ENCODE data around the gene MED25. TPM values are rescaled to one million over a fixed set of nuclear protein-coding genes. Genes with fewer than 3 reads are reported as not detected.

MED25 gene
- total RNA-seq, 1 experiment from 2014 or later: 93.0 TPM

DNA sequence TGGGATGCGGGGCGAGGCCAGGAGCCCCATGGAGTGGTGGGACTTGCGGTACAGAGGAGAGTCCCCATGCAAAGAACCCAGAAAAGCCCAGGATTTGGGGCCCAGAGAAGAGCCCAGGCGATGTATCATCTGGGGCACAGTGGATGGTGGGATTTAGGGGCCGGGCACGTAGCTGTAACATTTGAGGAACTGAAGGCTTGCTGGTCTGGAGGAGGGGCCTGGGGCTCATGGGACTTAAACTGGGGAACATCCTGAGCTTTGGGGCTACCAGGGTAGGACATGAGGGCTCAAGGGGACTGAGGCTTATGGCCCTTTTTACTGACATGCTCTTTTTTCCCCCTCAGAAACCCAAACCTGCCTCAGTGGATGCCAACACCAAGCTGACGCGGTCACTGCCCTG is 13.5 kb downstream of the MED25 start:
- peaks cover 59% of the 10 kb centered on the region for H3K36me3 ChIP-seq (ENCODE audit: insufficient read depth, low read length, poor library complexity, severe bottlenecking)

DNA sequence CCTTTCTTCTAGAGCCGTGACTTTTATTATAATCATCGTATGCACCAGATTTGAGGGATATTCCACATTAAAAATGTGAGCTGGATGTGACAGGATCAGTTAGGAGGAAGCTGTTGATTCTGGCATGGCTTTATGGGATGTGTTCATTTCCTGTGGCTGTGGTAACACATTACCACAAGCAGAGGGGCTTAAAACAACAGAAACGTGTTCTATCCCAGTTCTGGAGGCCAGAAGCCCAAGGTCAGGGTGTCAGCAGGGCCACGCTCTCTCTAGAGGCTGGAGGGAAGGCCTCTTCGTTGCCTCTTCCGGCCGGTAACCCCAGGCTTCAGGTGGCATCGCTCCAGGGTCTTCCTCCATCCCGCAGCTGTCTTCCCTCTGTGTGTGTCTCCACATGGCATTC is 14.5 kb downstream of the MED25 start:
- no peaks in the 10 kb centered on the region for H3K27me3 ChIP-seq (replicated peaks; ENCODE audit: insufficient read depth, low read depth, low read length, poor library complexity)
- no peak for DNase-seq (ENCODE audit: low spot score)
- H3K27ac ChIP-seq (ENCODE audit: low read depth, low read length, poor library complexity, severe bottlenecking): no peak overlapping the region
- peaks cover 65% of the 10 kb centered on the region for H3K36me3 ChIP-seq (ENCODE audit: insufficient read depth, low read length, poor library complexity, severe bottlenecking)
- ChIA-PET CTCF (no interaction called here), POLR2A (ENCODE audit: low non-redundant PET) (no interaction called here)
- no TSS peak for BruUV-seq (replicated peaks)
- H3K4me3 ChIP-seq (ENCODE audit: low read depth, low read length, poor library complexity, severe bottlenecking): no peak overlapping the region
- intact Hi-C loops (cut with micrococcal nuclease; ENCODE audit: unreplicated experiment): no loop called here
- TF ChIP-seq, protein P1, sequence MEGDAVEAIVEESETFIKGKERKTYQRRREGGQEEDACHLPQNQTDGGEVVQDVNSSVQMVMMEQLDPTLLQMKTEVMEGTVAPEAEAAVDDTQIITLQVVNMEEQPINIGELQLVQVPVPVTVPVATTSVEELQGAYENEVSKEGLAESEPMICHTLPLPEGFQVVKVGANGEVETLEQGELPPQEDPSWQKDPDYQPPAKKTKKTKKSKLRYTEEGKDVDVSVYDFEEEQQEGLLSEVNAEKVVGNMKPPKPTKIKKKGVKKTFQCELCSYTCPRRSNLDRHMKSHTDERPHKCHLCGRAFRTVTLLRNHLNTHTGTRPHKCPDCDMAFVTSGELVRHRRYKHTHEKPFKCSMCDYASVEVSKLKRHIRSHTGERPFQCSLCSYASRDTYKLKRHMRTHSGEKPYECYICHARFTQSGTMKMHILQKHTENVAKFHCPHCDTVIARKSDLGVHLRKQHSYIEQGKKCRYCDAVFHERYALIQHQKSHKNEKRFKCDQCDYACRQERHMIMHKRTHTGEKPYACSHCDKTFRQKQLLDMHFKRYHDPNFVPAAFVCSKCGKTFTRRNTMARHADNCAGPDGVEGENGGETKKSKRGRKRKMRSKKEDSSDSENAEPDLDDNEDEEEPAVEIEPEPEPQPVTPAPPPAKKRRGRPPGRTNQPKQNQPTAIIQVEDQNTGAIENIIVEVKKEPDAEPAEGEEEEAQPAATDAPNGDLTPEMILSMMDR (conservative IDR thresholded peaks at IDR 0.05; ENCODE audit: low read depth, low read length): no peak
- no peak for TF ChIP-seq EZH2 (IDR thresholded peaks at IDR 0.05; ENCODE audit: borderline replicate concordance, low read depth, low read length, poor library complexity, severe bottlenecking)
- no peaks in the 10 kb centered on the region for H3K9me3 ChIP-seq (ENCODE audit: low read depth, low read length, poor library complexity, severe bottlenecking)
- H3K4me1 ChIP-seq (ENCODE audit: insufficient read depth, low read length, poor library complexity, severe bottlenecking): no peaks in the 10 kb centered on the region

More for the DNA sequence above, 13.5 kb downstream of the MED25 start:
- ChIA-PET POLR2A (ENCODE audit: low non-redundant PET) (no interaction called here), CTCF (no interaction called here)
- H3K27ac ChIP-seq (ENCODE audit: low read depth, low read length, poor library complexity, severe bottlenecking): no peak overlapping the region
- H3K4me1 ChIP-seq (ENCODE audit: insufficient read depth, low read length, poor library complexity, severe bottlenecking): no peaks in the 10 kb centered on the region
- TF ChIP-seq, protein P1 (conservative IDR thresholded peaks at IDR 0.05; ENCODE audit: low read depth, low read length): no peak
- TF ChIP-seq EZH2 (IDR thresholded peaks at IDR 0.05; ENCODE audit: borderline replicate concordance, low read depth, low read length, poor library complexity, severe bottlenecking): no peak
- no peak overlapping the region for H3K4me3 ChIP-seq (ENCODE audit: low read depth, low read length, poor library complexity, severe bottlenecking)
- no peaks in the 10 kb centered on the region for H3K9me3 ChIP-seq (ENCODE audit: low read depth, low read length, poor library complexity, severe bottlenecking)
- no peaks in the 10 kb centered on the region for H3K27me3 ChIP-seq (replicated peaks; ENCODE audit: insufficient read depth, low read depth, low read length, poor library complexity)
- no TSS peak for BruUV-seq (replicated peaks)
- intact Hi-C loops (cut with micrococcal nuclease; ENCODE audit: unreplicated experiment): no loop called here
- no peak for DNase-seq (ENCODE audit: low spot score)

DNA sequence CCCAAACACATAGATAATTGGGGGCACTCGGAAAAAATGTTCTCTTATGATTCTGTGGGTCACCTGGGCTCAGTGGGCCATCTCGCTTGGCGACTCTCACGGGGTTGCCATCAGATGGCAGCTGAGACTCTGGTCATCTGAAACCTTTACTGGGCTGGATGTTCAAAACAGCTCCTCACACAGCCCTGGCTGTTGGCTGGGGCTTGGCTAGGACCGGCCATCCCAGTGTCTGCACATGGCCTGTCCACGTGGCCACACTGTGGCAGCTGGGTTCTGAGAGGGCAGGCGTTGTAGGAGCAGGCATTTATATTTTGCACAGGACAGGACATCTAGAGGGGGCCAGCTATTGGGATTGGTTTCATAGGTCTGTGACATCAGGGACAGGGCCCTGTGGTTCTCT is 15.5 kb downstream of the MED25 start:
- intact Hi-C loops (cut with micrococcal nuclease; ENCODE audit: unreplicated experiment): no loop called here
- DNase-seq (ENCODE audit: low spot score): no peak
- TF ChIP-seq EZH2 (IDR thresholded peaks at IDR 0.05; ENCODE audit: borderline replicate concordance, low read depth, low read length, poor library complexity, severe bottlenecking): no peak
- TF ChIP-seq, protein P1 (conservative IDR thresholded peaks at IDR 0.05; ENCODE audit: low read depth, low read length): no peak
- no peak overlapping the region for H3K27ac ChIP-seq (ENCODE audit: low read depth, low read length, poor library complexity, severe bottlenecking)
- no peaks in the 10 kb centered on the region for H3K27me3 ChIP-seq (replicated peaks; ENCODE audit: insufficient read depth, low read depth, low read length, poor library complexity)
- H3K36me3 ChIP-seq (ENCODE audit: insufficient read depth, low read length, poor library complexity, severe bottlenecking): peaks cover 72% of the 10 kb centered on the region
- ChIA-PET POLR2A (ENCODE audit: low non-redundant PET) (no interaction called here), CTCF (no interaction called here)
- no TSS peak for BruUV-seq (replicated peaks)
- no peak overlapping the region for H3K4me3 ChIP-seq (ENCODE audit: low read depth, low read length, poor library complexity, severe bottlenecking)
- no peaks in the 10 kb centered on the region for H3K9me3 ChIP-seq (ENCODE audit: low read depth, low read length, poor library complexity, severe bottlenecking)
- no peaks in the 10 kb centered on the region for H3K4me1 ChIP-seq (ENCODE audit: insufficient read depth, low read length, poor library complexity, severe bottlenecking)
